GM12864 (cell line): ENCODE data around the gene NAA10.

Experiments
- DNase-seq: peaks from one replicate; pipeline ENCODE4 v3.0.0-alpha.2; 2011; ENCODE audit warnings: low read depth
- H3K4me3 ChIP-seq: 2 replicates; pipeline ENCODE4 v1.5.1; 2011; ENCODE audit warnings: mild to moderate bottlenecking, low read depth, low read length, control low read depth
- CTCF ChIP-seq: IDR thresholded peaks from 2 replicates; pipeline ENCODE4 v1.5.1; 2011; ENCODE audit warnings: low read depth, mild to moderate bottlenecking, moderate library complexity, low read length, control low read depth, inconsistent platforms; ENCODE audit errors: missing control alignments

The NAA10 gene

GRCh38 chrX:153958605-153959004 is 23.8 kb upstream of the NAA10 start:
- no peak for TF ChIP-seq CTCF
- no peak overlapping the region for H3K4me3 ChIP-seq
- no peak for DNase-seq

- no peak overlapping the region for H3K4me3 ChIP-seq
- no peak for DNase-seq
- no peak for TF ChIP-seq CTCF
These were observed 22.4 kb upstream of the NAA10 start for GRCh38 chrX:153957224-153957623.

GRCh38 chrX:153956044-153956907 is 21.4 kb upstream of the NAA10 start:
- H3K4me3 ChIP-seq, result no peak overlapping the region
- DNase-seq, result no peak
- TF ChIP-seq CTCF, result no peak

- no peak for DNase-seq
- no peak for TF ChIP-seq CTCF
- H3K4me3 ChIP-seq, result no peak overlapping the region
These were observed 20.4 kb upstream of the NAA10 start for GRCh38 chrX:153955228-153955732.

- no peak overlapping the region for H3K4me3 ChIP-seq
- TF ChIP-seq CTCF, result no peak
- DNase-seq, result no peak
These were observed 19.9 kb upstream of the NAA10 start for GRCh38 chrX:153954558-153955227.

DNA sequence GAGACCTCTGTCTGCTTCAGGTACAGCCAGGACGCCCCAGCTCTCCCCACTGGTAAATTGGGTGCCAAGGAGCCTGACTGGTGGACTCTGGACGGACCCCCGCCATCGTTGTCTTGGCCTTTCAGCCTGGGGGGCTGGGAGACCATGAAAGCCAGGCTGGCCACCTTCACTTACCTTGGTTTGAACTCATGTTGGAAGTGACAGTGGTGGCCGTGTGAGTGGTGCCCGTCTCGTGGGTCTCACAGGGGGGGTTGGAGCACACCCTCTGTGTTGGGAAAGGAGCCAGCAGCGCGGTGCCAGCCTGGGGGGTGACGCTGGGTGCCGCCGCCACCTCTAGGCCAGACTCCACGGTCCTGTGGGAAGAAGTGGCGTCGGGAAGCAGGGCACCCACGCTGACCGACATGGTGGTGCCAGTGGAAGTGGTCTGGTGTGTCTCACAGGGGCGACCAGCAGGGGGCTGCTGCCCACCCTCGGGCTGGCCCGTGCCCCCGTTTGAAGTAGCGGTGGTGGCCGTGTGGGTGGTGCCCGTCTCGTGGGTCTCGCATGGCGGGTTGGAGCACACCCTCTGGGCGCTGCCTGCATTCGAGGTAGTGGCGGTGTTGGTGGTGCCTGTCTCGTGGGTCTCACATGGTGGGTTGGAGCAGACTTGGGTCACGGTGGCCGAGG is 19.2 kb upstream of the NAA10 start:
- no peak for TF ChIP-seq CTCF
- H3K4me3 ChIP-seq, result no peak overlapping the region
- no peak for DNase-seq
